Measurements from ENCODE around the gene FRMD3.

GRCh38 chr9:83384214-83384613 lies 154.0 kb downstream of the FRMD3 start:
- TF ChIP-seq POLR2A (IDR thresholded peaks at IDR 0.05) (no peak), CTCF (IDR thresholded peaks at IDR 0.05 in 8 of 11, conservative IDR thresholded peaks at IDR 0.05 in 3 of 11) (no peak)
